ENCODE data around the gene DDX49.

DNA sequence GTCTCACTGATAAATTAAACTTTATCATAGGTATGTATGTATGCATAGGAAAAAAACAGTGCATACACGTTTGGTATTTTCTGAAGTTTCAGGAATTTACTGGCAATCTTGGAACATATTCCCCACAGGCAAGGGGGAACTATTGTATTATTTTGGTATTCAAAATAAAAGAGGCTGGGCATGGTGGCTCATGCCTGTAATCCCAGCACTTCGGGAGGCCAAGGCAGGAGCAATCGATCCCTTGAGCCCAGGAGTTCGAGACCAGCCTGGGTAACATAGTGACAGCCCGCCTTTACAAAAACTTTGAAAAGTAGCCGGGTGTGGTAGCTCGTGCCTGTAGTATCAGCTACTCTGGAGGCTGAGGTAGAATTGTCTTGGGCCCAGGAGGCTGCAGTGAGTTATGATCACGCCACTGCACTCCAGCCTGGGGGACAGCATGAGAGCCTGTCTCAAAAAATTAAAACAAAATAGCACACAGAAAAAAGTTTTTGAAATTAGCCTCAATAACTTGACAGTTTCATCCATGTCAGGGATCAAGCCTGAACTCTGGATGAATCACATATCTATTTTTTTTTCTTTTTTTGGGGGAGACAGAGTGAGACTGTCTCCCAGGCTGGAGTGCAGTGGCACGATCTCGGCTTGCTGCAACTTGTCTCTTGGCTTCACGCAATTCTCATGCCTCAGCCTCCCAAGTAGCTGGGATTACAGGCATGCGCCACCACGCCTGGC, 50.6 kb downstream of the DDX49 start:
- TF ChIP-seq, protein P1, sequence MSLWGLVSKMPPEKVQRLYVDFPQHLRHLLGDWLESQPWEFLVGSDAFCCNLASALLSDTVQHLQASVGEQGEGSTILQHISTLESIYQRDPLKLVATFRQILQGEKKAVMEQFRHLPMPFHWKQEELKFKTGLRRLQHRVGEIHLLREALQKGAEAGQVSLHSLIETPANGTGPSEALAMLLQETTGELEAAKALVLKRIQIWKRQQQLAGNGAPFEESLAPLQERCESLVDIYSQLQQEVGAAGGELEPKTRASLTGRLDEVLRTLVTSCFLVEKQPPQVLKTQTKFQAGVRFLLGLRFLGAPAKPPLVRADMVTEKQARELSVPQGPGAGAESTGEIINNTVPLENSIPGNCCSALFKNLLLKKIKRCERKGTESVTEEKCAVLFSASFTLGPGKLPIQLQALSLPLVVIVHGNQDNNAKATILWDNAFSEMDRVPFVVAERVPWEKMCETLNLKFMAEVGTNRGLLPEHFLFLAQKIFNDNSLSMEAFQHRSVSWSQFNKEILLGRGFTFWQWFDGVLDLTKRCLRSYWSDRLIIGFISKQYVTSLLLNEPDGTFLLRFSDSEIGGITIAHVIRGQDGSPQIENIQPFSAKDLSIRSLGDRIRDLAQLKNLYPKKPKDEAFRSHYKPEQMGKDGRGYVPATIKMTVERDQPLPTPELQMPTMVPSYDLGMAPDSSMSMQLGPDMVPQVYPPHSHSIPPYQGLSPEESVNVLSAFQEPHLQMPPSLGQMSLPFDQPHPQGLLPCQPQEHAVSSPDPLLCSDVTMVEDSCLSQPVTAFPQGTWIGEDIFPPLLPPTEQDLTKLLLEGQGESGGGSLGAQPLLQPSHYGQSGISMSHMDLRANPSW (CRISPR knock-in tag; conservative IDR thresholded peaks at IDR 0.05; ENCODE audit: low read depth), result no peak
- TF ChIP-seq ZNF232 (CRISPR knock-in tag; IDR thresholded peaks at IDR 0.05) (no peak), JUN (CRISPR knock-in tag; IDR thresholded peaks at IDR 0.05) (no peak), ESRRA (CRISPR knock-in tag; IDR thresholded peaks at IDR 0.05; ENCODE audit: borderline replicate concordance) (no peak), ETV6 (CRISPR knock-in tag; IDR thresholded peaks at IDR 0.05) (no peak), NR2C2 (CRISPR knock-in tag; IDR thresholded peaks at IDR 0.05) (no peak), SP1 (CRISPR knock-in tag; conservative IDR thresholded peaks at IDR 0.05) (no peak), PRRX2 (CRISPR knock-in tag; IDR thresholded peaks at IDR 0.05) (no peak)
- TF ChIP-seq, protein P2, sequence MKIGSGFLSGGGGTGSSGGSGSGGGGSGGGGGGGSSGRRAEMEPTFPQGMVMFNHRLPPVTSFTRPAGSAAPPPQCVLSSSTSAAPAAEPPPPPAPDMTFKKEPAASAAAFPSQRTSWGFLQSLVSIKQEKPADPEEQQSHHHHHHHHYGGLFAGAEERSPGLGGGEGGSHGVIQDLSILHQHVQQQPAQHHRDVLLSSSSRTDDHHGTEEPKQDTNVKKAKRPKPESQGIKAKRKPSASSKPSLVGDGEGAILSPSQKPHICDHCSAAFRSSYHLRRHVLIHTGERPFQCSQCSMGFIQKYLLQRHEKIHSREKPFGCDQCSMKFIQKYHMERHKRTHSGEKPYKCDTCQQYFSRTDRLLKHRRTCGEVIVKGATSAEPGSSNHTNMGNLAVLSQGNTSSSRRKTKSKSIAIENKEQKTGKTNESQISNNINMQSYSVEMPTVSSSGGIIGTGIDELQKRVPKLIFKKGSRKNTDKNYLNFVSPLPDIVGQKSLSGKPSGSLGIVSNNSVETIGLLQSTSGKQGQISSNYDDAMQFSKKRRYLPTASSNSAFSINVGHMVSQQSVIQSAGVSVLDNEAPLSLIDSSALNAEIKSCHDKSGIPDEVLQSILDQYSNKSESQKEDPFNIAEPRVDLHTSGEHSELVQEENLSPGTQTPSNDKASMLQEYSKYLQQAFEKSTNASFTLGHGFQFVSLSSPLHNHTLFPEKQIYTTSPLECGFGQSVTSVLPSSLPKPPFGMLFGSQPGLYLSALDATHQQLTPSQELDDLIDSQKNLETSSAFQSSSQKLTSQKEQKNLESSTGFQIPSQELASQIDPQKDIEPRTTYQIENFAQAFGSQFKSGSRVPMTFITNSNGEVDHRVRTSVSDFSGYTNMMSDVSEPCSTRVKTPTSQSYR (CRISPR knock-in tag; IDR thresholded peaks at IDR 0.05), result no peak
- TF ChIP-seq, protein P3, sequence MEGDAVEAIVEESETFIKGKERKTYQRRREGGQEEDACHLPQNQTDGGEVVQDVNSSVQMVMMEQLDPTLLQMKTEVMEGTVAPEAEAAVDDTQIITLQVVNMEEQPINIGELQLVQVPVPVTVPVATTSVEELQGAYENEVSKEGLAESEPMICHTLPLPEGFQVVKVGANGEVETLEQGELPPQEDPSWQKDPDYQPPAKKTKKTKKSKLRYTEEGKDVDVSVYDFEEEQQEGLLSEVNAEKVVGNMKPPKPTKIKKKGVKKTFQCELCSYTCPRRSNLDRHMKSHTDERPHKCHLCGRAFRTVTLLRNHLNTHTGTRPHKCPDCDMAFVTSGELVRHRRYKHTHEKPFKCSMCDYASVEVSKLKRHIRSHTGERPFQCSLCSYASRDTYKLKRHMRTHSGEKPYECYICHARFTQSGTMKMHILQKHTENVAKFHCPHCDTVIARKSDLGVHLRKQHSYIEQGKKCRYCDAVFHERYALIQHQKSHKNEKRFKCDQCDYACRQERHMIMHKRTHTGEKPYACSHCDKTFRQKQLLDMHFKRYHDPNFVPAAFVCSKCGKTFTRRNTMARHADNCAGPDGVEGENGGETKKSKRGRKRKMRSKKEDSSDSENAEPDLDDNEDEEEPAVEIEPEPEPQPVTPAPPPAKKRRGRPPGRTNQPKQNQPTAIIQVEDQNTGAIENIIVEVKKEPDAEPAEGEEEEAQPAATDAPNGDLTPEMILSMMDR (IDR thresholded peaks at IDR 0.05), result no peak
- TF ChIP-seq, protein P4, sequence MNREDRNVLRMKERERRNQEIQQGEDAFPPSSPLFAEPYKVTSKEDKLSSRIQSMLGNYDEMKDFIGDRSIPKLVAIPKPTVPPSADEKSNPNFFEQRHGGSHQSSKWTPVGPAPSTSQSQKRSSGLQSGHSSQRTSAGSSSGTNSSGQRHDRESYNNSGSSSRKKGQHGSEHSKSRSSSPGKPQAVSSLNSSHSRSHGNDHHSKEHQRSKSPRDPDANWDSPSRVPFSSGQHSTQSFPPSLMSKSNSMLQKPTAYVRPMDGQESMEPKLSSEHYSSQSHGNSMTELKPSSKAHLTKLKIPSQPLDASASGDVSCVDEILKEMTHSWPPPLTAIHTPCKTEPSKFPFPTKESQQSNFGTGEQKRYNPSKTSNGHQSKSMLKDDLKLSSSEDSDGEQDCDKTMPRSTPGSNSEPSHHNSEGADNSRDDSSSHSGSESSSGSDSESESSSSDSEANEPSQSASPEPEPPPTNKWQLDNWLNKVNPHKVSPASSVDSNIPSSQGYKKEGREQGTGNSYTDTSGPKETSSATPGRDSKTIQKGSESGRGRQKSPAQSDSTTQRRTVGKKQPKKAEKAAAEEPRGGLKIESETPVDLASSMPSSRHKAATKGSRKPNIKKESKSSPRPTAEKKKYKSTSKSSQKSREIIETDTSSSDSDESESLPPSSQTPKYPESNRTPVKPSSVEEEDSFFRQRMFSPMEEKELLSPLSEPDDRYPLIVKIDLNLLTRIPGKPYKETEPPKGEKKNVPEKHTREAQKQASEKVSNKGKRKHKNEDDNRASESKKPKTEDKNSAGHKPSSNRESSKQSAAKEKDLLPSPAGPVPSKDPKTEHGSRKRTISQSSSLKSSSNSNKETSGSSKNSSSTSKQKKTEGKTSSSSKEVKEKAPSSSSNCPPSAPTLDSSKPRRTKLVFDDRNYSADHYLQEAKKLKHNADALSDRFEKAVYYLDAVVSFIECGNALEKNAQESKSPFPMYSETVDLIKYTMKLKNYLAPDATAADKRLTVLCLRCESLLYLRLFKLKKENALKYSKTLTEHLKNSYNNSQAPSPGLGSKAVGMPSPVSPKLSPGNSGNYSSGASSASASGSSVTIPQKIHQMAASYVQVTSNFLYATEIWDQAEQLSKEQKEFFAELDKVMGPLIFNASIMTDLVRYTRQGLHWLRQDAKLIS (CRISPR knock-in tag; IDR thresholded peaks at IDR 0.05; ENCODE audit: borderline replicate concordance), result no peak
- TF ChIP-seq, protein P5, sequence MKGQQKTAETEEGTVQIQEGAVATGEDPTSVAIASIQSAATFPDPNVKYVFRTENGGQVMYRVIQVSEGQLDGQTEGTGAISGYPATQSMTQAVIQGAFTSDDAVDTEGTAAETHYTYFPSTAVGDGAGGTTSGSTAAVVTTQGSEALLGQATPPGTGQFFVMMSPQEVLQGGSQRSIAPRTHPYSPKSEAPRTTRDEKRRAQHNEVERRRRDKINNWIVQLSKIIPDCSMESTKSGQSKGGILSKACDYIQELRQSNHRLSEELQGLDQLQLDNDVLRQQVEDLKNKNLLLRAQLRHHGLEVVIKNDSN (CRISPR knock-in tag; IDR thresholded peaks at IDR 0.05), result no peak
- TF ChIP-seq, protein P6, sequence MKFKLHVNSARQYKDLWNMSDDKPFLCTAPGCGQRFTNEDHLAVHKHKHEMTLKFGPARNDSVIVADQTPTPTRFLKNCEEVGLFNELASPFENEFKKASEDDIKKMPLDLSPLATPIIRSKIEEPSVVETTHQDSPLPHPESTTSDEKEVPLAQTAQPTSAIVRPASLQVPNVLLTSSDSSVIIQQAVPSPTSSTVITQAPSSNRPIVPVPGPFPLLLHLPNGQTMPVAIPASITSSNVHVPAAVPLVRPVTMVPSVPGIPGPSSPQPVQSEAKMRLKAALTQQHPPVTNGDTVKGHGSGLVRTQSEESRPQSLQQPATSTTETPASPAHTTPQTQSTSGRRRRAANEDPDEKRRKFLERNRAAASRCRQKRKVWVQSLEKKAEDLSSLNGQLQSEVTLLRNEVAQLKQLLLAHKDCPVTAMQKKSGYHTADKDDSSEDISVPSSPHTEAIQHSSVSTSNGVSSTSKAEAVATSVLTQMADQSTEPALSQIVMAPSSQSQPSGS (CRISPR knock-in tag; IDR thresholded peaks at IDR 0.05; ENCODE audit: borderline replicate concordance, low read depth), result no peak

Data from WTC11 (cell line).